SW480 (cell line): ENCODE measurements around the gene PCDHB15.
"Not testable (repeated sequence)": the region's sequence is repeated elsewhere in the genome, so short reads cannot be mapped to it uniquely, and the experiment has no call there.

ENCODE experiments used
- DNase-seq: peaks from one replicate; pipeline ENCODE4 v3.0.0-alpha.2; 2016; ENCODE audit warnings: low spot score

The PCDHB15 gene

GRCh38 chr5:141247434-141247833 is 2.2 kb downstream of the PCDHB15 start:
- DNase-seq = not testable (repeated sequence)

DNA sequence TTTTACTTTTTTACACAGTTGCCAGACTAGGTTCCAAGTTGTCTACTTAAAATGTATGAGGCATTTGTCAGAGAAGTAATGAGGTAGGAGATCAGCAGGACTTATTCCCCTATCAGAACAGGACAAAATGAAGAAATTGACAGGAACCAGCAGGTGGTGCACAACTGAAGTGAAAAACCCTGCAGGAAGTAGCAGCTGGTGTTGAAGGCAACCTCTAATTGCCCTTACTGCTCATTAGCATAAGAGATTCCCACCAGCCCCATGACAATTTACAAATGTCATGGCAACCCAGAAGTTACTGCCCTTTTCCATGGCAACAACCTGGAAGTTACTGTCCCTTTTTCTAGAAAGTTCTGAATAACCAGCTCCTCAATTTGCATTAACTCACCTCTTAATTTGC is 5.4 kb downstream of the PCDHB15 start:
- no peak for DNase-seq

DNA sequence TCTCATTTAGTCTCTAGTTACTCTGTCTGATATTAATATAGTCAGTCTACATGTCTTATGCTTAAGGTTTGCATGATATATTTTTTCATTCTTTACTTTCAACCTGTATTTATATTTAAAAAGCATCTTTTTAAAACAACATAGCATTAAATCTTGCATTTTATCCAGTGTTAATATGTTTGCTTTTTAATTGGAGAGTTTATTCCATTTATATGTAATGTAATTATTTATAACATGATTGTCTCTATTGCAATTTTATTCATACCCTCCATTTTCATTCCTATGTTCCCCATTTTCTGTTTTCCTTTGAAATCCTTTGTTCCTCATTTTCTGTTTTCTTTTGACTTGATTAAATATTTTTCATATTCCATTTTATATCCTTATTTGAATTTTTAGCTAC is 13.3 kb downstream of the PCDHB15 start:
- DNase-seq = no peak

DNA sequence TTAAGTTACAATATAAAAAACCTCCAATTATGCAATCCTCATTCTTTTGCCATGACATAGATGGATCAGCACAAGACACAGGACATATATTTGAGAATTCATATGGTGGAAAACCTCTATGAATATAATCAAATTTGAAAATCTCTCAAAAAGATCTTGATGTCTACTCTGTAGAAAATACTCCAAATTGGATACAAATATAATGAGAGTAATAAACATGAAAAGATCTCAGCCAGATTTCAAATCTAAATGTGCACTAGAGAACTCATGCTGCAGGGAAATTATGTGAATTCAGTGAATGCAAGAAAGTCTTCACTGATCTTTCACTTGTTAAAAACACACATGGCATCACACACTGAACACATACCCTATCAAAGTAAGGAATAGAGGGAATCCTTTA is 13.8 kb downstream of the PCDHB15 start:
- no peak for DNase-seq

GRCh38 chr5:141260458-141261237 is 15.5 kb downstream of the PCDHB15 start:
- DNase-seq = peak; percentile 9

- no peak for DNase-seq
Observed at GRCh38 chr5:141261238-141261546, 16.0 kb downstream of the PCDHB15 start.

DNA sequence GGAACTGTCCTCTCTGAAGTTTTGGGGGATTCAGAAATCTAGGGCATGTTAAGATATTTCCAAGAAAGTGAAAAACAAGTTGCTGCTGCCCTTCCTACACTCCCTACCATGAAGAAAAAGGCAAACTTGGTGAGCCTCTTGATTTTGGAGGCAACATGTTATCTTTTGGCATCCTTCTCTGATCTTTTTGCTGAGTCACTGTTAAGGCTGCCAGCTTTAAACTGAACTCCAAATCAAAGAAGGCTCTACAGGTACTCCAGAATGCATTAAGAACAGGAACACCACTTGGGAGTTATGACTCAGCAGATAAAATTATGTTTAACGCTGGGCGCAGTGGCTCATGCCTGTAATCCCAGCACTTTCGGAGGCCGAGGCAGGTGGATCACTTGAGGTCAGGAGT is 24.0 kb downstream of the PCDHB15 start:
- no peak for DNase-seq

GRCh38 chr5:141272906-141273305 is 27.7 kb downstream of the PCDHB15 start:
- DNase-seq = no peak

GRCh38 chr5:141298376-141298775 is 53.2 kb downstream of the PCDHB15 start:
- DNase-seq = no peak
